PFSK-1 (cell line): Measurements from ENCODE around the gene KCNV2.

Source experiments
- FOXP2 ChIP-seq: optimal IDR thresholded peaks from 2 replicates; pipeline ENCODE3; 2011; ENCODE audit warnings: borderline replicate concordance, control low read depth, inconsistent platforms; ENCODE audit not compliant: insufficient read depth; ENCODE audit errors: extremely low read length, extremely low read depth
- POLR2AphosphoS5 ChIP-seq: IDR thresholded peaks from 2 replicates; pipeline ENCODE4 v1.6.1; 2012; ENCODE audit warnings: low read depth, mild to moderate bottlenecking, control low read depth, low read length, moderate library complexity
- SIN3A ChIP-seq: IDR thresholded peaks from 2 replicates; pipeline ENCODE4 v1.6.1; 2012; ENCODE audit warnings: mild to moderate bottlenecking, low read length, moderate library complexity, borderline replicate concordance; ENCODE audit not compliant: insufficient read depth
- TAF1 ChIP-seq: IDR thresholded peaks from 2 replicates; pipeline ENCODE4 v1.6.1; 2012; ENCODE audit warnings: low read length, control low read depth, borderline replicate concordance; ENCODE audit not compliant: insufficient read depth
- TF ChIP-seq, protein P1 (sequence below), 2 experiments: IDR thresholded peaks; 2 replicates each; pipeline versions ENCODE4 v1.6.1 to v1.8.0; 2011 to 2012; ENCODE audit warnings: low read depth in 2 of 2, low read length in 2 of 2, control low read depth in 1 of 2, inconsistent platforms in 1 of 2, mild to moderate bottlenecking in 1 of 2, moderate library complexity in 1 of 2; ENCODE audit not compliant: insufficient read depth in 1 of 2

Gene KCNV2

DNA sequence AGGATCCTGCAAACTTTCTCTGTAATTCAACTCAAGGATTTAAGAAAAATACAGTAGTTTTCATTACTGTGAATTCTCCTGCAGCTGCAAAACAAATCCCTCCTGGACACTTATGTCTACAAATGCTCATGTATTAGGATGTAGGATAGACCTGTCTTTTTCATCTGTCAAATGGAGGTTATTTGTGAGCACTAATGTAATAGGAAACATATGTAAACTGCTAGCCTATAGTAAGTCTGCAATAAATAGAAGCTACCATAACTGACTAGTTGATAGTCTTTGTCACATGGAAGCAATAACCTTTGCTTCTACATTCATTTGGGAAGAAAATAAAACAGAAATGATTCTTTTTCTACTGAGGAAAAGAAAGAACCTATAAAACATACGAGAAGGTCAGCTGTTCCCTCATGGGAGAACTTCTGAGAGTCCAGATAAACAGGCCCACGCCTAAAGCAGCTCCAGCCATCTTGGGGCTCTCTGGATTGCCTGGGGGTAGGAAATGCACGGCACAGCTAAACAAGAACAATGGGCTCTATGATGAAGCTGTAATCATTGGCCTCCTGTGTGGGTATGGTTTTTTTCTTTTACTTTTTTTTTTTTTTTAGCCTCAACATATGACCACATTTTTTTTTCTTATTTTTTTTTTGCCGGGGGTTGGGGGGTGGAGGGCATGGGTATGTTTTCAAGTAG is 6.2 kb downstream of the KCNV2 start:
- TF ChIP-seq FOXP2: no peak
- no peak for TF ChIP-seq SIN3A
- no peak for TF ChIP-seq POLR2AphosphoS5
- TF ChIP-seq, protein P1, sequence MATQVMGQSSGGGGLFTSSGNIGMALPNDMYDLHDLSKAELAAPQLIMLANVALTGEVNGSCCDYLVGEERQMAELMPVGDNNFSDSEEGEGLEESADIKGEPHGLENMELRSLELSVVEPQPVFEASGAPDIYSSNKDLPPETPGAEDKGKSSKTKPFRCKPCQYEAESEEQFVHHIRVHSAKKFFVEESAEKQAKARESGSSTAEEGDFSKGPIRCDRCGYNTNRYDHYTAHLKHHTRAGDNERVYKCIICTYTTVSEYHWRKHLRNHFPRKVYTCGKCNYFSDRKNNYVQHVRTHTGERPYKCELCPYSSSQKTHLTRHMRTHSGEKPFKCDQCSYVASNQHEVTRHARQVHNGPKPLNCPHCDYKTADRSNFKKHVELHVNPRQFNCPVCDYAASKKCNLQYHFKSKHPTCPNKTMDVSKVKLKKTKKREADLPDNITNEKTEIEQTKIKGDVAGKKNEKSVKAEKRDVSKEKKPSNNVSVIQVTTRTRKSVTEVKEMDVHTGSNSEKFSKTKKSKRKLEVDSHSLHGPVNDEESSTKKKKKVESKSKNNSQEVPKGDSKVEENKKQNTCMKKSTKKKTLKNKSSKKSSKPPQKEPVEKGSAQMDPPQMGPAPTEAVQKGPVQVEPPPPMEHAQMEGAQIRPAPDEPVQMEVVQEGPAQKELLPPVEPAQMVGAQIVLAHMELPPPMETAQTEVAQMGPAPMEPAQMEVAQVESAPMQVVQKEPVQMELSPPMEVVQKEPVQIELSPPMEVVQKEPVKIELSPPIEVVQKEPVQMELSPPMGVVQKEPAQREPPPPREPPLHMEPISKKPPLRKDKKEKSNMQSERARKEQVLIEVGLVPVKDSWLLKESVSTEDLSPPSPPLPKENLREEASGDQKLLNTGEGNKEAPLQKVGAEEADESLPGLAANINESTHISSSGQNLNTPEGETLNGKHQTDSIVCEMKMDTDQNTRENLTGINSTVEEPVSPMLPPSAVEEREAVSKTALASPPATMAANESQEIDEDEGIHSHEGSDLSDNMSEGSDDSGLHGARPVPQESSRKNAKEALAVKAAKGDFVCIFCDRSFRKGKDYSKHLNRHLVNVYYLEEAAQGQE (IDR thresholded peaks at IDR 0.05; ENCODE audit: insufficient read depth in 1 of 2, low read depth in 2 of 2, low read length in 2 of 2): no peak
- no peak for TF ChIP-seq TAF1

DNA sequence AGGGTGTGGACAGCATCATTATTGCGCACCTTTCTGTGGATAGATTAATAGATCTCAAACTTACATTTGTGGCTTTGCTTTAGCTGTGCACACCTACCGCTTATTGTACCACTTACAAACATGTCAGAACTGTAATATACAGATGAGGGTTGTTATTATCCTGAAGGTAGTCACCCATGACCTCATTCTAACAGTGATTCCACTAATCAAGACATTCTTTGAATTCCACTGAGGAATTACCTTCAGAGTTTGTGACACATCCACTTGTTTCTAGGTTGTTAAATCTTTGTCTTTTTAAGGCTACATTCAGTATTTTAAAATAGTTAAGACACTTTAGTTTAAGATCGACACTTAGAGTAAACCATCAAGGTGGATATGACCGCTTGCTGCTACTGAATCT is 7.8 kb downstream of the KCNV2 start:
- TF ChIP-seq TAF1: no peak
- no peak for TF ChIP-seq SIN3A
- TF ChIP-seq, protein P1 (IDR thresholded peaks at IDR 0.05; ENCODE audit: insufficient read depth in 1 of 2, low read depth in 2 of 2, low read length in 2 of 2): no peak
- TF ChIP-seq FOXP2: no peak
- no peak for TF ChIP-seq POLR2AphosphoS5

DNA sequence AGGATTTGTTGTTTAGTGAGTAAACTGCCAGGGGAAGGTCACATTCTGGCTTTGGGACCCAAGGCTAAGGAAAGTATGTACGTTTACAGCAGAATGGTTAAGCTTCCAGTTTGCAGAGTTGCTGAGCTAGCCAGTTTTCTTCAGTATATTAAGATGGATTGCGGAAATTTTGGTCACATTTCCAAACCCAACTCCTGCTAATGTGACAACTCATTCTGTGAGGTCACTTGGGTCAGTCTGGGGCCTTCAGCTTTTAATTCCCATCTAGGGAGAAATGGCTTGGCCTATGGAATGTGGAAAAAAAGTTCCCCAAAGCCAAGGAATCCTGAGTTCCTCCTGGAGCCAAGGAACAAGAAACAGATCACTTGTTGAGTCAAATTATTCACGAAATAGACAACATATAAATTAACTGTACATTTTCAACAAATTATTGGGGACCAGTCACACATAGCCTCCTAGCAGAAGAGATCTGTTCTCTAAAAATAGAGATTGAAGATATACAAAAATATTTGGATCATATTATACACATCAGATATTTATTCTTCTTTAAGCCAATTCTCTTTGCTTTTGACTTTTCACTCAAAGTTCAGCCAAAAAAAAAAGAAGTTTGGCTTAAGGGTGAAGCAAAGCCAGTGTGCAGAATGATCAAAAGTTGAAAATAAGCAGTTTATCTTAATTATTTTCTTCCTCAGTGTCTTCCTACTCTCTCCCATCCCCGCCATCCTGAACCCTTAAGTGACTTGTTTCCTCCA is 8.8 kb downstream of the KCNV2 start:
- TF ChIP-seq TAF1: no peak
- no peak for TF ChIP-seq SIN3A
- TF ChIP-seq, protein P1 (IDR thresholded peaks at IDR 0.05; ENCODE audit: insufficient read depth in 1 of 2, low read depth in 2 of 2, low read length in 2 of 2): no peak
- TF ChIP-seq FOXP2: no peak
- no peak for TF ChIP-seq POLR2AphosphoS5

DNA sequence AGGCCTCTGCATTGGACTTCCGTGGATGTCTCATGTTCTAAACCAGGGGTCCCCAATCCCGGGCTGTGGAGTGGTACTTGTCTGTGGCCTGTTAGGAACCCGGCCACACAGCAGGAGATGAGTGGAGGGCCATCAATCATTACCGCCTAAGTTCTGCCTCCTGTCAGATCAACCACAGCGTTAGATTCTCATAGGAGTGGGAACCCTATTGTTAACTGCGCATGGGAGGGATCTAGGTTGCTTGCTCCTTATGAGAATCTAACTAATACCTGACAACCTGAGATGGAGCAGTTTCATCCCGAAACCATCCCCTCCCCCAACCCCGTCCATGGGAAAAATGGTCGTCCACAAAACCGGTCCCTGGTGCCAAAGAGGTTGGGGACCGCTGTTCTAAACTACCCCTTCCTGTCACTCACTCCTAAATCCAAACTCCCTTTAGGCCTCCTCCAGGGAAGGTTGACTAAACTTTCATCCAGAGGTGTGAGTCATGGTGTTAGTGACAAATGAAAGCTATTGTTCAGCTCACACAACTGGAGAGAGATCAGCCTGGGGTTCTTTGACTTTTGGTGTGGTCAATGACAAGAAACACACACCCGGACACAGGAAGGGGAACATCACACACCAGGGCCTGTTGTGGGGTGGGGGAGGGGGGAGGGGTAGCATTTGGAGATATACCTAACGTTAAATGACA is 9.5 kb downstream of the KCNV2 start:
- TF ChIP-seq TAF1 (no peak), SIN3A (no peak), FOXP2 (no peak), POLR2AphosphoS5 (no peak)
- TF ChIP-seq, protein P1 (IDR thresholded peaks at IDR 0.05; ENCODE audit: insufficient read depth in 1 of 2, low read depth in 2 of 2, low read length in 2 of 2): no peak
